Kidney (tissue), 14 donors: ENCODE results near the gene GPBAR1. TPM values are rescaled to one million over a fixed set of nuclear protein-coding genes. Genes with fewer than 3 reads are reported as not detected.
"Not testable (repeated sequence)": the region's sequence is repeated elsewhere in the genome, so short reads cannot be mapped to it uniquely, and the experiment has no call there.

ENCODE experiments used
- DNase-seq, 5 donors: peaks; one replicate each; pipeline ENCODE4 v3.0.0-alpha.2; 2013 to 2020
- FAIRE-seq: peaks from 2 replicates; lab custom pipeline; 2012; peaks lifted over from hg19 to GRCh38; lab: Jason Lieb, UNC
- H3K27ac ChIP-seq, 2 donors: one replicate each; pipeline ENCODE4 v1.7.0; 2013; ENCODE audit warnings: low read depth in 2 of 2, low read length in 2 of 2, inconsistent platforms in 1 of 2
- H3K27me3 ChIP-seq: one replicate; pipeline ENCODE4 v1.7.1; 2013; ENCODE audit warnings: low read length, inconsistent platforms; ENCODE audit not compliant: control insufficient read depth, insufficient read depth
- H3K36me3 ChIP-seq, 3 donors: one replicate each; pipeline versions ENCODE4 v1.7.0 to v1.7.1; 2013; ENCODE audit warnings: low read length in 3 of 3, control low read depth in 1 of 3, inconsistent platforms in 1 of 3; ENCODE audit not compliant: insufficient read depth in 3 of 3, control insufficient read depth in 2 of 3
- H3K4me1 ChIP-seq, 3 donors: one replicate each; pipeline versions ENCODE4 v1.7.0 to v1.7.1; 2013; ENCODE audit warnings: low read length in 3 of 3, inconsistent platforms in 1 of 3, low read depth in 1 of 3; ENCODE audit not compliant: control insufficient read depth in 2 of 3, insufficient read depth in 2 of 3
- H3K4me3 ChIP-seq, 3 donors: one replicate each; pipeline versions ENCODE4 v1.7.0 to v1.8.1; 2013; ENCODE audit warnings: low read length in 3 of 3, control low read depth in 1 of 3, inconsistent platforms in 1 of 3
- H3K9ac ChIP-seq, 3 donors: one replicate each; pipeline versions ENCODE4 v1.7.0 to v1.7.1; 2013; ENCODE audit warnings: low read length in 3 of 3, control low read depth in 1 of 3, inconsistent platforms in 1 of 3
- H3K9me3 ChIP-seq, 3 donors: one replicate each; pipeline versions ENCODE4 v1.7.0 to v1.7.1; 2013; ENCODE audit warnings: low read length in 3 of 3, control low read depth in 1 of 3, inconsistent platforms in 1 of 3; ENCODE audit not compliant: control insufficient read depth in 2 of 3, insufficient read depth in 1 of 3
- CTCF ChIP-seq: IDR thresholded peaks from 3 replicates; pipeline ENCODE4 v1.5.1; 2012; ENCODE audit warnings: mild to moderate bottlenecking, moderate library complexity, borderline replicate concordance; ENCODE audit not compliant: insufficient read depth; ENCODE audit errors: extremely low read depth
- intact Hi-C: fragments of 100-400 bp; cut with DNase I; formaldehyde crosslinking; loops from one replicate; pipeline ENCODE4 v1.11.1; 2022
- polyA plus RNA-seq: library from polyadenylated mRNA; stranded (reverse); fragments of 350-450 nt; fragmentation: Illumina TruSeq; extraction: RNeasy Lipid Tissue Mini Kit (QIAGEN cat#74804); gene quantifications from one replicate; pipeline ENCODE4 v1.2.3, GENCODE V29; 2014; ENCODE audit warnings: low read depth, low replicate concordance; ENCODE audit not compliant: insufficient read depth
- total RNA-seq: library from RNA; stranded (reverse); fragmentation: NEBNext Ultra II Directional; extraction: Animal tissue kit (Norgen Biotek cat#: 25700); gene quantifications from one replicate; pipeline ENCODE4 v1.2.1, GENCODE V29; 2021
- donor health status: control.
- donor health status: control.
- donor health status: control.
- donor health status: control.
- donor health status: control.
- donor health status: DM: yes; HTN: yes; CAD: no.
- donor health status: Normal renal cell carcinoma (clear cell type).

Gene GPBAR1
- total and polyA plus RNA-seq, 2 donors from 2014 or later = 3.2 to 6.0 TPM

DNA sequence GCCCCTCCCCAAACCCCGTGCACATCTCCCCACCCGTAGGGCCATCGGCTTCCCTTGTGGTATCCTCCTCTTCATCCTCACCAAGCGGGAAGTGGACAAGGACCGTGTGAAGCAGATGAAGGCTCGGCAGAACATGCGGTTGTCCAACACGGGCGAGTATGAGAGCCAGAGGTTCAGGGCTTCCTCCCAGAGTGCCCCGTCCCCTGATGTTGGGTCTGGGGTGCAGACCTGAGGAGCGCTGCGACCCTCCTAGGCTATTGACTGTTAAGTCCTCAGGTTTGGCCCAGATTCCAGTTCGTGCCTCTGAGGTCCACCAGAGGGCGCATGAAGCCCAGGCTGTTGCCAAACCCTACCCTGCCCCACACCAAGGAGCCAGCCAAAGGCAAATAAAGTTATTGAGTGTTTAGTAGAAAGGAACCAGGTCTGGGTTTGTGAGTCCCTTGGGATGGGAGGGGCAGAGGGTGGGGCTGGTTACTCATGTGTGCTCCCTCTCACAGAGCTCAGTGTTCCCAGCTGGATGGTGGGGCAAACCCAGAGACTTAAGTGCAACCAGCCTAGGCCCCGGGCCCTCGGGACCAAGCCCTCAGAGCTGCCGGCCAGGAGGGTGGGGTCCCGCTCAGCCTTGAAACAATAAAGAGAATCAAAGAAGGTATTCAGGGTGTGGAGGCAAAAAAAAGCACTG lies 11.9 kb downstream of the GPBAR1 start:
- H3K9me3 ChIP-seq = no peaks in the 10 kb centered on the region
- peaks cover 0 to 29% (median 8%) of the 10 kb centered on the region in 3 donors for H3K4me1 ChIP-seq
- H3K27ac ChIP-seq = peak overlapping the region; percentile 12 to 59
- FAIRE-seq (no peak), DNase-seq (peak; percentile 82 to 95 (median 89))
- H3K9ac ChIP-seq = no peak overlapping the region
- H3K27me3 ChIP-seq = no peaks in the 10 kb centered on the region
- TF ChIP-seq CTCF = peak; percentile 90
- H3K36me3 ChIP-seq = peaks cover 0 to 42% (median 35%) of the 10 kb centered on the region in 3 donors
- intact Hi-C loops = loop anchor here (10.0 kb wide), 1 partner anchor 192 kb away; no protein-coding TSS in a partner anchor
- no peak overlapping the region for H3K4me3 ChIP-seq

DNA sequence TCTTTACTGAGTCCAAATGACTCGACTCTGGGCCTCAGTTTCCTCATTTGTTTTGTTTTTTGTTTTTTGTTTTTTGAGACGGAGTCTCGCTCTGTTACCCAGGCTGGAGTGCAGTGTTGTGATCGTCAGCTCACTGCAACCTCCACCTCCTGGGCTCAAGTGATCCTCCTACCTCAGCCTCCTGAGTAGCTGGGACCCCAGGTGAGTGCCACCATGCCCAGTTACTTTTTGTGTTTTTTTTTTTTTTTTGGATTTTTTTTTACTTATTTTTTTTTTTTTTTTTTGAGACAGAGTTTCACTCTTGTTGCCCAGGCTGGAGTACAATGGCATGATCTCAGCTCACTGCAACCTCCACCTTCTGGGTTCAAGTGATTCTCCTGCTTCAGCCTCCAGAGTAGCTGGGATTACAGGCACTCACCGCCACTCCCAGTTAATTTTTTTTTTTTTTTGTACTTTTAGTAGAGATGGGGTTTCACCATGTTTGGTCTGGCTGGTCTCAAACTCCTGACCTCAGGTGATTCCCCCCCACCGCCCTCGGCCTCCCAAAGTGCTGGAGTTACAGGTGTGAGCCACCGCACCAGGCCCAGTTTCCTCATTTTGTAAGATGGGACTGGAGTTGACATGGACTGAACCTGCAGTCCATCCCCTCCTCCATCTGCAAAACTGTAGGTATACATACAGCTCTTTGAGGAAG lies 12.5 kb downstream of the GPBAR1 start:
- Histone ChIP-seq H3K4me1 (peaks cover 0 to 29% (median 8%) of the 10 kb centered on the region in 3 donors), H3K36me3 (peaks cover 0 to 48% (median 42%) of the 10 kb centered on the region in 3 donors), H3K27ac (peak overlapping the region; percentile 12 to 59)
- peak in 1 of 5 donors; percentile 56 for DNase-seq
- not testable (repeated sequence) for H3K4me3 ChIP-seq, H3K27me3 ChIP-seq, FAIRE-seq, H3K9ac ChIP-seq, H3K9me3 ChIP-seq
- intact Hi-C loops = loop anchor here (10.0 kb wide), 1 partner anchor 191 kb away; no protein-coding TSS in a partner anchor

GRCh38 chr2:218273908-218274249 lies 13.1 kb downstream of the GPBAR1 start:
- FAIRE-seq (no peak), DNase-seq (no peak)
- Histone ChIP-seq H3K9me3 (no peaks in the 10 kb centered on the region), H3K4me1 (peaks cover 0 to 29% (median 8%) of the 10 kb centered on the region in 3 donors), H3K4me3 (no peak overlapping the region), H3K27ac (no peak overlapping the region), H3K9ac (no peak overlapping the region), H3K27me3 (no peaks in the 10 kb centered on the region), H3K36me3 (peaks cover 0 to 53% (median 48%) of the 10 kb centered on the region in 3 donors)
- no peak for TF ChIP-seq CTCF
- intact Hi-C loops = loop anchor here (10.0 kb wide), 1 partner anchor 191 kb away; no protein-coding TSS in a partner anchor

GRCh38 chr2:218274586-218274985 lies 13.8 kb downstream of the GPBAR1 start:
- peaks cover 0 to 61% (median 54%) of the 10 kb centered on the region in 3 donors for H3K36me3 ChIP-seq
- H3K9me3 ChIP-seq = no peaks in the 10 kb centered on the region
- no peak overlapping the region for H3K4me3 ChIP-seq
- H3K27me3 ChIP-seq = no peaks in the 10 kb centered on the region
- DNase-seq = no peak
- no peak for FAIRE-seq
- no peak overlapping the region for H3K9ac ChIP-seq
- TF ChIP-seq CTCF = no peak
- peaks cover 0 to 23% (median 8%) of the 10 kb centered on the region in 3 donors for H3K4me1 ChIP-seq
- no peak overlapping the region for H3K27ac ChIP-seq
- intact Hi-C loops = loop anchor here (10.0 kb wide), 1 partner anchor 190 kb away; no protein-coding TSS in a partner anchor
